ENCODE data around the gene ORC1.
A peak's percentile ranks its signal among the peaks of the same experiment; 100 is the strongest.
"Not testable (repeated sequence)": the region's sequence is repeated elsewhere in the genome, so short reads cannot be mapped to it uniquely, and the experiment has no call there.

The ORC1 gene

GRCh38 chr1:52385376-52385775, 18.8 kb downstream of the ORC1 start:
- DNase-seq: no peak

GRCh38 chr1:52369851-52370250, 34.4 kb downstream of the ORC1 start:
- DNase-seq: not testable (repeated sequence)

GRCh38 chr1:52368383-52369172, 35.6 kb downstream of the ORC1 start:
- peak in 2 of 4 experiments; percentile 34 to 38 for DNase-seq

GRCh38 chr1:52367272-52367671, 37.0 kb downstream of the ORC1 start:
- DNase-seq: no peak

GRCh38 chr1:52366517-52366827, 37.8 kb downstream of the ORC1 start:
- DNase-seq: no peak

GRCh38 chr1:52365746-52366516, 38.3 kb downstream of the ORC1 start, which contains the start of gene CC2D1B:
CC2D1B (minus strand) TSS chr1:52366205; CDS start chr1:52364620, 1,585 bp downstream.
- peak; percentile 97 to 100 (median 99) for DNase-seq

- no peak for DNase-seq
Observed at GRCh38 chr1:52365071-52365745, 39.0 kb downstream of the ORC1 start.

- DNase-seq: no peak
Observed at GRCh38 chr1:52364235-52364839, 39.9 kb downstream of the ORC1 start.

GRCh38 chr1:52360595-52360968, 43.6 kb downstream of the ORC1 start:
- no peak for DNase-seq

- DNase-seq: no peak
Observed at GRCh38 chr1:52359676-52360594, 44.3 kb downstream of the ORC1 start.

- no peak for DNase-seq
Observed at GRCh38 chr1:52358851-52359497, 45.2 kb downstream of the ORC1 start.

GRCh38 chr1:52357397-52357796, 46.8 kb downstream of the ORC1 start:
- DNase-seq: no peak

- DNase-seq: no peak
Observed at GRCh38 chr1:52356818-52357355, 47.3 kb downstream of the ORC1 start.

- DNase-seq: no peak
Observed at GRCh38 chr1:52355847-52356505, 48.2 kb downstream of the ORC1 start.

- no peak for DNase-seq
Observed at GRCh38 chr1:52355436-52355835, 48.8 kb downstream of the ORC1 start.

GRCh38 chr1:52352690-52353089, 51.5 kb downstream of the ORC1 start:
- DNase-seq: no peak

GRCh38 chr1:52348704-52349300, 55.4 kb downstream of the ORC1 start:
- no peak for DNase-seq

GRCh38 chr1:52346653-52347052, 57.6 kb downstream of the ORC1 start:
- no peak for DNase-seq

GRCh38 chr1:52345252-52345651, 59.0 kb downstream of the ORC1 start:
- no peak for DNase-seq

- no peak for DNase-seq
Observed at GRCh38 chr1:52343979-52344378, 60.2 kb downstream of the ORC1 start.
